Measurements from ENCODE around the gene BNIP3. TPM values are rescaled to one million over a fixed set of nuclear protein-coding genes. Genes with fewer than 3 reads are reported as not detected.

Gene BNIP3
- total RNA-seq = 71.5 TPM

- peak; percentile 95 for DNase-seq (ENCODE audit: low spot score)
Measured at GRCh38 chr10:131981429-131982184, at the start of gene BNIP3. Gene BNIP3 (minus strand): TSS chr10:131981923. CDS start chr10:131981806, 117 bp downstream.

GRCh38 chr10:132030898-132031463, 49.3 kb upstream of the BNIP3 start:
- DNase-seq (ENCODE audit: low spot score) = no peak

GRCh38 chr10:132028706-132029105, 47.0 kb upstream of the BNIP3 start:
- DNase-seq (ENCODE audit: low spot score) = no peak

- DNase-seq (ENCODE audit: low spot score) = no peak
Measured at GRCh38 chr10:132027423-132027983, 45.8 kb upstream of the BNIP3 start.

GRCh38 chr10:132023092-132023811, 41.5 kb upstream of the BNIP3 start:
- DNase-seq (ENCODE audit: low spot score) = peak; percentile 82

GRCh38 chr10:132022241-132022640, 40.5 kb upstream of the BNIP3 start:
- no peak for DNase-seq (ENCODE audit: low spot score)

- no peak for DNase-seq (ENCODE audit: low spot score)
Measured at GRCh38 chr10:132021504-132022143, 39.9 kb upstream of the BNIP3 start.

- DNase-seq (ENCODE audit: low spot score) = no peak
Measured at GRCh38 chr10:132021046-132021445, 39.3 kb upstream of the BNIP3 start.

GRCh38 chr10:132020456-132020855, 38.7 kb upstream of the BNIP3 start:
- DNase-seq (ENCODE audit: low spot score) = no peak

- no peak for DNase-seq (ENCODE audit: low spot score)
Measured at GRCh38 chr10:132019366-132019765, 37.6 kb upstream of the BNIP3 start.

GRCh38 chr10:132018446-132018845, 36.7 kb upstream of the BNIP3 start:
- DNase-seq (ENCODE audit: low spot score) = no peak

GRCh38 chr10:132016514-132016913, 34.8 kb upstream of the BNIP3 start:
- no peak for DNase-seq (ENCODE audit: low spot score)

GRCh38 chr10:132011445-132011844, 29.7 kb upstream of the BNIP3 start:
- DNase-seq (ENCODE audit: low spot score) = no peak

- DNase-seq (ENCODE audit: low spot score) = peak; percentile 24
Measured at GRCh38 chr10:132011024-132011423, 29.3 kb upstream of the BNIP3 start.

GRCh38 chr10:132010483-132010882, 28.8 kb upstream of the BNIP3 start:
- no peak for DNase-seq (ENCODE audit: low spot score)

GRCh38 chr10:132009575-132009974, 27.9 kb upstream of the BNIP3 start:
- no peak for DNase-seq (ENCODE audit: low spot score)

- DNase-seq (ENCODE audit: low spot score) = no peak
Measured at GRCh38 chr10:132007681-132008080, 26.0 kb upstream of the BNIP3 start.

GRCh38 chr10:132006966-132007365, 25.2 kb upstream of the BNIP3 start:
- no peak for DNase-seq (ENCODE audit: low spot score)

- no peak for DNase-seq (ENCODE audit: low spot score)
Measured at GRCh38 chr10:132005147-132005546, 23.4 kb upstream of the BNIP3 start.

- no peak for DNase-seq (ENCODE audit: low spot score)
Measured at GRCh38 chr10:132004052-132004451, 22.3 kb upstream of the BNIP3 start.

GRCh38 chr10:132003282-132003924, 21.7 kb upstream of the BNIP3 start:
- DNase-seq (ENCODE audit: low spot score) = no peak

- DNase-seq (ENCODE audit: low spot score) = no peak
Measured at GRCh38 chr10:132002004-132002403, 20.3 kb upstream of the BNIP3 start.
